WTC11 (cell line): ENCODE data around the gene ESX1. TPM values are rescaled to one million over a fixed set of nuclear protein-coding genes. Genes with fewer than 3 reads are reported as not detected.

ENCODE experiments used
- ATAC-seq: fragments of 200-7000 bp; cut with Tn5 transposase; 2 replicates; pipeline ENCODE4 v1.10.0; 2021; ENCODE audit warnings: mild to moderate bottlenecking, moderate library complexity
- CTCF ChIA-PET: fragments of 300-600 bp; sonication (Branson Sonifier 250); formaldehyde crosslinking; loops from one replicate; lab custom pipeline; 2021; ENCODE audit warnings: antibody characterized with exemption; lab: Charles Lee
- POLR2A ChIA-PET: fragments of 350-600 bp; sonication (Branson Sonifier 250); formaldehyde crosslinking; loops from one replicate; lab custom pipeline; 2021; ENCODE audit warnings: antibody characterized with exemption; lab: Charles Lee
- DNase-seq: peaks from one replicate; pipeline ENCODE4 v3.0.0; 2021; ENCODE audit warnings: low spot score
- H3K27ac Mint-ChIP-seq: 2 replicates; pipeline ENCODE4 v1.8.0; 2021; ENCODE audit warnings: mixed read lengths
- H3K27me3 Mint-ChIP-seq: 2 replicates; pipeline ENCODE4 v1.8.0; 2021; ENCODE audit warnings: low read depth, mild to moderate bottlenecking, moderate library complexity, mixed read lengths
- H3K36me3 Mint-ChIP-seq: 2 replicates; pipeline ENCODE4 v1.8.0; 2021; ENCODE audit warnings: mixed read lengths
- H3K4me1 Mint-ChIP-seq: 2 replicates; pipeline ENCODE4 v1.8.0; 2022; ENCODE audit warnings: mixed read lengths
- H3K4me3 Mint-ChIP-seq: 2 replicates; pipeline ENCODE4 v1.8.0; 2021; ENCODE audit warnings: mild to moderate bottlenecking, moderate library complexity, mixed read lengths
- H3K9me3 Mint-ChIP-seq: 2 replicates; pipeline ENCODE4 v1.8.0; 2021; ENCODE audit warnings: mixed read lengths
- ESRRA ChIP-seq: sonication (generic); formaldehyde crosslinking; IDR thresholded peaks from 2 replicates; pipeline ENCODE4 v1.8.1; 2022; ENCODE audit warnings: mild to moderate bottlenecking, missing genetic modification reagents, borderline replicate concordance
- GTF2I ChIP-seq: fragments of 250-450 bp; sonication (Bioruptor Pico); conservative IDR thresholded peaks from 2 replicates; pipeline ENCODE4 v1.4.0; 2021; ENCODE audit warnings: mild to moderate bottlenecking
- HMGA2 ChIP-seq: fragments of 250-450 bp; sonication (Bioruptor Pico); IDR thresholded peaks from 2 replicates; pipeline ENCODE4 v1.4.0; 2021; ENCODE audit warnings: mild to moderate bottlenecking, moderate library complexity
- MXD4 ChIP-seq: fragments of 250-450 bp; sonication (Bioruptor Pico); IDR thresholded peaks from 2 replicates; pipeline ENCODE4 v1.8.0; 2021; ENCODE audit warnings: mild to moderate bottlenecking, moderate library complexity, borderline replicate concordance
- NR1H2 ChIP-seq: sonication (generic); formaldehyde crosslinking; IDR thresholded peaks from 2 replicates; pipeline ENCODE4 v1.9.0; 2021; ENCODE audit warnings: mild to moderate bottlenecking, moderate library complexity, missing genetic modification reagents
- NR3C1 ChIP-seq: sonication (generic); formaldehyde crosslinking; conservative IDR thresholded peaks from 2 replicates; pipeline ENCODE4 v1.8.1; 2023; ENCODE audit warnings: low read depth, mild to moderate bottlenecking, missing genetic modification reagents
- ZNF396 ChIP-seq: fragments of 250-450 bp; sonication (Bioruptor Pico); IDR thresholded peaks from 2 replicates; pipeline ENCODE4 v1.8.0; 2021; ENCODE audit warnings: mild to moderate bottlenecking, moderate library complexity, borderline replicate concordance
- ZNF671 ChIP-seq: fragments of 250-450 bp; sonication (Bioruptor Pico); IDR thresholded peaks from 2 replicates; pipeline ENCODE4 v1.8.0; 2021; ENCODE audit warnings: mild to moderate bottlenecking
- total RNA-seq: library from RNA; stranded (reverse); gene quantifications from 3 replicates; pipeline ENCODE4 v1.2.3, GENCODE V29; 2021
- TF ChIP-seq, protein P1 (sequence below): sonication (generic); formaldehyde crosslinking; conservative IDR thresholded peaks from 2 replicates; pipeline ENCODE4 v1.8.1; 2023; ENCODE audit warnings: mild to moderate bottlenecking, low read depth, missing genetic modification reagents, moderate library complexity
- TF ChIP-seq, protein P2 (sequence below): sonication (generic); formaldehyde crosslinking; IDR thresholded peaks from 2 replicates; pipeline ENCODE4 v1.8.1; 2022; ENCODE audit warnings: mild to moderate bottlenecking, missing genetic modification reagents, moderate library complexity, borderline replicate concordance
- TF ChIP-seq, protein P3 (sequence below): fragments of 250-450 bp; sonication (Bioruptor Pico); IDR thresholded peaks from 2 replicates; pipeline ENCODE4 v2.1.2; 2022; ENCODE audit warnings: mild to moderate bottlenecking, moderate library complexity
- TF ChIP-seq, protein P4 (sequence below): fragments of 250-450 bp; sonication (Bioruptor Pico); IDR thresholded peaks from 2 replicates; pipeline ENCODE4 v1.9.0; 2021; ENCODE audit warnings: moderate library complexity, mild to moderate bottlenecking, inconsistent platforms, borderline replicate concordance
- TF ChIP-seq, protein P5 (sequence below): fragments of 250-450 bp; sonication (Bioruptor Pico); IDR thresholded peaks from 2 replicates; pipeline ENCODE4 v1.9.0; 2021; ENCODE audit warnings: mild to moderate bottlenecking
- TF ChIP-seq, protein P6 (sequence below): sonication (generic); formaldehyde crosslinking; IDR thresholded peaks from 2 replicates; pipeline ENCODE4 v1.8.0; 2023; ENCODE audit warnings: mild to moderate bottlenecking, missing genetic modification reagents

ESX1 gene
- total RNA-seq, 1 experiment from 2014 or later = not detected

DNA sequence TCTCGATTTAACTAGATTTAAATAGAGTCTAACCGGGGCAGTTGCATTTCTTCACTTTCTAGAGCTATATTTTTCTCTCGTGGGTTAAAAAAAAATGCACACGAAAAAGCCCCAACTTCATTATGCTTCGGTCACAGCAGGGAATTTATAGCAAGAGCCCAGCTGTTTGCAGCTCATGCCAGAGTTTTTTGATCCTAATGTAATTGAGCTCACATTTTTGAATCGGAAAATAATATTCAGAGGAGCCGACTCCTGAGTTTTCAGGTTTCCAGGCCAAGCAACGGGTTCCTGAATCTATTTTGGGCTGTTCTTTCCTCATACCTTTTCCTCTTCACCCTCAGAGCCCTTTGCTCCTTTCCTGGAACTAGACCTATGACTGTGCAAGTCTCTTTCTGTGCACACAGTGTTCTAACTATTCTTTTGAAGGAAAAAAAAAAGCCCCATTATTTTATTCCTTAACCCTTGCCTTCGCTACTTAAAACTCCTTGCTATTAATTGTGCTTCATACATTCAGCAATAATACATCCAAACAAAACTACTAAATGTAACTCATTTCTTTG, 27.5 kb upstream of the ESX1 start (continued):
- TF ChIP-seq, protein P1, sequence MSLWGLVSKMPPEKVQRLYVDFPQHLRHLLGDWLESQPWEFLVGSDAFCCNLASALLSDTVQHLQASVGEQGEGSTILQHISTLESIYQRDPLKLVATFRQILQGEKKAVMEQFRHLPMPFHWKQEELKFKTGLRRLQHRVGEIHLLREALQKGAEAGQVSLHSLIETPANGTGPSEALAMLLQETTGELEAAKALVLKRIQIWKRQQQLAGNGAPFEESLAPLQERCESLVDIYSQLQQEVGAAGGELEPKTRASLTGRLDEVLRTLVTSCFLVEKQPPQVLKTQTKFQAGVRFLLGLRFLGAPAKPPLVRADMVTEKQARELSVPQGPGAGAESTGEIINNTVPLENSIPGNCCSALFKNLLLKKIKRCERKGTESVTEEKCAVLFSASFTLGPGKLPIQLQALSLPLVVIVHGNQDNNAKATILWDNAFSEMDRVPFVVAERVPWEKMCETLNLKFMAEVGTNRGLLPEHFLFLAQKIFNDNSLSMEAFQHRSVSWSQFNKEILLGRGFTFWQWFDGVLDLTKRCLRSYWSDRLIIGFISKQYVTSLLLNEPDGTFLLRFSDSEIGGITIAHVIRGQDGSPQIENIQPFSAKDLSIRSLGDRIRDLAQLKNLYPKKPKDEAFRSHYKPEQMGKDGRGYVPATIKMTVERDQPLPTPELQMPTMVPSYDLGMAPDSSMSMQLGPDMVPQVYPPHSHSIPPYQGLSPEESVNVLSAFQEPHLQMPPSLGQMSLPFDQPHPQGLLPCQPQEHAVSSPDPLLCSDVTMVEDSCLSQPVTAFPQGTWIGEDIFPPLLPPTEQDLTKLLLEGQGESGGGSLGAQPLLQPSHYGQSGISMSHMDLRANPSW (CRISPR knock-in tag) = no peak
- TF ChIP-seq NR3C1 (no peak), ZNF671 (CRISPR knock-in tag) (no peak), ZNF396 (no peak), GTF2I (CRISPR knock-in tag) (no peak), NR1H2 (CRISPR knock-in tag) (no peak)
- TF ChIP-seq, protein P2, sequence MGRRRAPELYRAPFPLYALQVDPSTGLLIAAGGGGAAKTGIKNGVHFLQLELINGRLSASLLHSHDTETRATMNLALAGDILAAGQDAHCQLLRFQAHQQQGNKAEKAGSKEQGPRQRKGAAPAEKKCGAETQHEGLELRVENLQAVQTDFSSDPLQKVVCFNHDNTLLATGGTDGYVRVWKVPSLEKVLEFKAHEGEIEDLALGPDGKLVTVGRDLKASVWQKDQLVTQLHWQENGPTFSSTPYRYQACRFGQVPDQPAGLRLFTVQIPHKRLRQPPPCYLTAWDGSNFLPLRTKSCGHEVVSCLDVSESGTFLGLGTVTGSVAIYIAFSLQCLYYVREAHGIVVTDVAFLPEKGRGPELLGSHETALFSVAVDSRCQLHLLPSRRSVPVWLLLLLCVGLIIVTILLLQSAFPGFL (CRISPR knock-in tag) = no peak
- TF ChIP-seq, protein P3, sequence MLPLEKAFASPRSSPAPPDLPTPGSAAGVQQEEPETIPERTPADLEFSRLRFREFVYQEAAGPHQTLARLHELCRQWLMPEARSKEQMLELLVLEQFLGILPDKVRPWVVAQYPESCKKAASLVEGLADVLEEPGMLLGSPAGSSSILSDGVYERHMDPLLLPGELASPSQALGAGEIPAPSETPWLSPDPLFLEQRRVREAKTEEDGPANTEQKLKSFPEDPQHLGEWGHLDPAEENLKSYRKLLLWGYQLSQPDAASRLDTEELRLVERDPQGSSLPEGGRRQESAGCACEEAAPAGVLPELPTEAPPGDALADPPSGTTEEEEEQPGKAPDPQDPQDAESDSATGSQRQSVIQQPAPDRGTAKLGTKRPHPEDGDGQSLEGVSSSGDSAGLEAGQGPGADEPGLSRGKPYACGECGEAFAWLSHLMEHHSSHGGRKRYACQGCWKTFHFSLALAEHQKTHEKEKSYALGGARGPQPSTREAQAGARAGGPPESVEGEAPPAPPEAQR (CRISPR knock-in tag) = no peak
- TF ChIP-seq, all 79 proteins: peak for 0

DNA sequence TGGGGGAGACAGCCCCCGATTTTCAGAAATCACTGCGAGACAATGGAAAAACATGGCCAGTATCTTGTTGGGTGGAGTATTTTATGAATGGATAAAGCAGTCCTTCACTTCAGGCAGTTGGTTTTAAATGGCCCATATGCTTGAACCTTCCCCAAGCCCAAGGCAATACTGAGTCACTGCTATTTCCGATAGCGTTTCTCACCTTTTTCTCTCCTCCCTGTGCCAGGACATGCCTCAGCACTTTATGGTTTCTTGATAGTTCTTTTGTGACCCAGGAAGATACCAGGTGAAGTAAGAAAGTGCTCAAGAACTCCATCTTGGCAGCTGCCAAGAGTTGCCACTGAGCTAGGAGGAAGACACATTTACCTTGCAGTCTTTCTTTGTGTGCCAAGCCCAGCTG, 26.8 kb upstream of the ESX1 start:
- Mint-ChIP-seq H3K27me3 (peaks cover 4% of the 10 kb centered on the region; the same call in 1 of the 2 replicates), H3K9me3 (no peaks in the 10 kb centered on the region), H3K36me3 (no peaks in the 10 kb centered on the region), H3K4me1 (peaks cover 17% of the 10 kb centered on the region), H3K4me3 (no peak overlapping the region)
- DNase-seq (no peak), ATAC-seq (no peak)
- POLR2A ChIA-PET = no interaction called here
- TF ChIP-seq, protein P4, sequence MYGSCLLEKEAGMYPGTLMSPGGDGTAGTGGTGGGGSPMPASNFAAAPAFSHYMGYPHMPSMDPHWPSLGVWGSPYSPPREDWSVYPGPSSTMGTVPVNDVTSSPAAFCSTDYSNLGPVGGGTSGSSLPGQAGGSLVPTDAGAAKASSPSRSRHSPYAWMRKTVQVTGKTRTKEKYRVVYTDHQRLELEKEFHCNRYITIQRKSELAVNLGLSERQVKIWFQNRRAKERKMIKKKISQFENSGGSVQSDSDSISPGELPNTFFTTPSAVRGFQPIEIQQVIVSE = no peak
- TF ChIP-seq ESRRA (CRISPR knock-in tag) (no peak), MXD4 (CRISPR knock-in tag) (no peak), HMGA2 (CRISPR knock-in tag) (no peak)
- TF ChIP-seq, protein P5, sequence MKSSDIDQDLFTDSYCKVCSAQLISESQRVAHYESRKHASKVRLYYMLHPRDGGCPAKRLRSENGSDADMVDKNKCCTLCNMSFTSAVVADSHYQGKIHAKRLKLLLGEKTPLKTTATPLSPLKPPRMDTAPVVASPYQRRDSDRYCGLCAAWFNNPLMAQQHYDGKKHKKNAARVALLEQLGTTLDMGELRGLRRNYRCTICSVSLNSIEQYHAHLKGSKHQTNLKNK = no peak
- TF ChIP-seq, protein P6, sequence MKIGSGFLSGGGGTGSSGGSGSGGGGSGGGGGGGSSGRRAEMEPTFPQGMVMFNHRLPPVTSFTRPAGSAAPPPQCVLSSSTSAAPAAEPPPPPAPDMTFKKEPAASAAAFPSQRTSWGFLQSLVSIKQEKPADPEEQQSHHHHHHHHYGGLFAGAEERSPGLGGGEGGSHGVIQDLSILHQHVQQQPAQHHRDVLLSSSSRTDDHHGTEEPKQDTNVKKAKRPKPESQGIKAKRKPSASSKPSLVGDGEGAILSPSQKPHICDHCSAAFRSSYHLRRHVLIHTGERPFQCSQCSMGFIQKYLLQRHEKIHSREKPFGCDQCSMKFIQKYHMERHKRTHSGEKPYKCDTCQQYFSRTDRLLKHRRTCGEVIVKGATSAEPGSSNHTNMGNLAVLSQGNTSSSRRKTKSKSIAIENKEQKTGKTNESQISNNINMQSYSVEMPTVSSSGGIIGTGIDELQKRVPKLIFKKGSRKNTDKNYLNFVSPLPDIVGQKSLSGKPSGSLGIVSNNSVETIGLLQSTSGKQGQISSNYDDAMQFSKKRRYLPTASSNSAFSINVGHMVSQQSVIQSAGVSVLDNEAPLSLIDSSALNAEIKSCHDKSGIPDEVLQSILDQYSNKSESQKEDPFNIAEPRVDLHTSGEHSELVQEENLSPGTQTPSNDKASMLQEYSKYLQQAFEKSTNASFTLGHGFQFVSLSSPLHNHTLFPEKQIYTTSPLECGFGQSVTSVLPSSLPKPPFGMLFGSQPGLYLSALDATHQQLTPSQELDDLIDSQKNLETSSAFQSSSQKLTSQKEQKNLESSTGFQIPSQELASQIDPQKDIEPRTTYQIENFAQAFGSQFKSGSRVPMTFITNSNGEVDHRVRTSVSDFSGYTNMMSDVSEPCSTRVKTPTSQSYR (CRISPR knock-in tag) = no peak
- TF ChIP-seq, all 79 proteins: peak for 0
- CTCF ChIA-PET = interaction anchor here (0.7 to 1.6 kb wide), 2 partner anchors 10 to 11 kb away, joined by 3 to 6 read pairs; no protein-coding TSS in a partner anchor
- H3K27ac Mint-ChIP-seq = no peak overlapping the region
